Skeletal muscle cell (primary cell): ENCODE measurements around the gene ERVFRD-1.
"Not testable (repeated sequence)": the region's sequence is repeated elsewhere in the genome, so short reads cannot be mapped to it uniquely, and the experiment has no call there.

Source experiments
- DNase-seq: peaks from one replicate; pipeline ENCODE4 v3.0.0-alpha.2; 2010; ENCODE audit warnings: low read depth
- H3K4me3 ChIP-seq: 2 replicates; pipeline ENCODE4 v1.5.1; 2011; ENCODE audit warnings: low read depth, mild to moderate bottlenecking, control low read depth, low read length, moderate library complexity

The ERVFRD-1 gene

DNA sequence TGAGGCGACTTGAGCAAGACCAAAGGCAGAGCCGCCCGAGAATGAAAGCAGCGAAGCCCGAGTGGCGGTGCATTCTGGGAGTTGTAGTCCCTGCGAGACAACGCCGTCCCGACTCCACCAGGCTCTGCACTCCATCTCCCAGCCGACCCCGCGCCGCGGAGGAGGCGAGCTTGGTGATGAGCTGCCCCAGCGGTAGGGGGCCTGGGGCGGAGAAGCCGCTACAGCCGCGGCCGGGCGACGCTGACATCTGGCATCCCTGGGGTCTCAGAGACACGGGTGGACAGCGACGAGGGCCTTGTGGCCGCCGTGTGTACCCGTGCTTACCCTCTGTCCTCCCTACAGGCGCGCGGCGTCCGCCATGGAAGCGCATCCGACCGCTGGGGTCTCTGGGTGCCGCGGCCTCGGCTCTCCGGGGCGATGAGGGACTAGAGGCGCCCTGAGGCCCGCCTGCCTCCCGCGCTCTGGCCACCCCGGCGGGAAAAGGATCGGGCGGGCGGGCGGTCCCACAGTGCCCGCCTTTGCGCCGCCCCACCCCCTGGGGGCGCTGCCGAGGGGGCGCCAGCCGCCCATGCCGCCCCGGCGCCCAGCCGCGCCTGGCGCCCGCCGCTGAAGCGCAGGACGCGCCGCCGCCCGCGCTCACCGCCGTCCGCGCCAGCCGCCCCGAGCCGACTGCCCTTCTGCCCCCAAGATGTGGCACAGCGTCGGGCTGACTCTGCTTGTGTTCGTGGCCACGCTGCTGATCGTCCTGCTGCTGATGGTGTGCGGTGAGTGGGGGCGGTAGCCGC is 17.7 kb downstream of the ERVFRD-1 start, which contains the start of gene SMIM13:
SMIM13 (plus strand) TSS at position 209 of the 785 bp plus-strand sequence; CDS start at position 689, 480 bp downstream.
- DNase-seq: peak; percentile 94
- peak within 1 kb of the TSS; percentile 82 for H3K4me3 ChIP-seq

GRCh38 chr6:11093376-11093625 is 18.2 kb downstream of the ERVFRD-1 start:
- H3K4me3 ChIP-seq: peak overlapping the region; percentile 82
- DNase-seq: no peak

- peak overlapping the region; percentile 82 for H3K4me3 ChIP-seq
Observed at GRCh38 chr6:11092668-11093375, 18.7 kb downstream of the ERVFRD-1 start.

DNA sequence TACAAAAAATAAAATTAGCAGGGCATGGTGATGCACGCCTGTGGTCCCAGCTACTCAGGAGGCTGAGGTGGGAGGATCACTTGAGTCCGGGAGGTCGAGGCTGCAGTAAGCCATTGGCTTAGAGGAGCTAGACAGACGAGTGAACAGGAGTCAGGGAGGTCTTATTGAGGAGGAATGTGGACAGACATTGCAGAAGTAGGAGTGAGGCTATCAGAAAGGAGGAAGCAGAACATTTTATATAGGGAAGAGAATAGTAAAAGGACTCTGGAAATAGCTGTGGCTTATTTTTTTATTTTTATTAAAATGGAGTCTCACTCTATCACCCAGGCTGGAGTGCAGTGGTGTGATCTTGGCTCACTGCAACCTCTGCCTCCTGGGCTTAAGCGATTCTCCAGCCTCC is 20.4 kb downstream of the ERVFRD-1 start:
- DNase-seq: not testable (repeated sequence)

More at GRCh38 chr6:11092668-11093375, 18.7 kb downstream of the ERVFRD-1 start:
- no peak for DNase-seq

GRCh38 chr6:11089695-11090094 is 21.8 kb downstream of the ERVFRD-1 start:
- no peak overlapping the region for H3K4me3 ChIP-seq
- DNase-seq: no peak

More for the DNA sequence above, 20.4 kb downstream of the ERVFRD-1 start:
- H3K4me3 ChIP-seq: not testable (repeated sequence)

DNA sequence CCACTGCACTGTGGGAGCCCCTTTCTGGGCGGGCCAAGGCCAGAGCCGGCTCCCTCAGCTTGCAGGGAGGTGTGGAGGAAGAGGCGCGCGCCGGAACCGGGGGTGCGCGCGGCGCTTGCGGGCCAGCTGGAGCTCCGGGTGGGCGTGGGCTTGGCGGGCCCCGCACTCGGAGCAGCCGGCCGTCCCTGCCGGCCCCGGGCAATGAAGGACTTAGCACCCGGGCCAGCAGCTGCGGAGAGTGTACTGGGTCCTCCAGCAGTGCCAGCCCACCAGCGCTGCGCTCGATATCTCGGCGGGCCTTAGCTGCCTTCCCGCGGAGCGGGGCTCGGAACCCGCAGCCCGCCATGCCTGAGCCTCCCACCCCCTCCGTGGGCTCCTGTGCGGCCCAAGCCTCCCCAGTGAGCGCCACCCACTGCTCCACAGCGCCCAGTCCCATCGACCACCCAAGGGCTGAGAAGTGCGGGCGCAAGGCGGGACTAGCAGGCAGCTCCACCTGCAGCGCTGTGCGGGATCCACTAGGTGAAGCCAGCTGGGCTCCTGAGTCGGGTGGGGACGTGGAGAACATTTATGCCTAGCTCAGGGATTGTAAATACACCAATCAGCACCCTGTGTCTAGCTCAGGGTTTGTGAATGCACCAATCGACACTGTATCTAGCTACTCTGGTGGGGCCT is 24.2 kb downstream of the ERVFRD-1 start:
- not testable (repeated sequence) for H3K4me3 ChIP-seq, DNase-seq

DNA sequence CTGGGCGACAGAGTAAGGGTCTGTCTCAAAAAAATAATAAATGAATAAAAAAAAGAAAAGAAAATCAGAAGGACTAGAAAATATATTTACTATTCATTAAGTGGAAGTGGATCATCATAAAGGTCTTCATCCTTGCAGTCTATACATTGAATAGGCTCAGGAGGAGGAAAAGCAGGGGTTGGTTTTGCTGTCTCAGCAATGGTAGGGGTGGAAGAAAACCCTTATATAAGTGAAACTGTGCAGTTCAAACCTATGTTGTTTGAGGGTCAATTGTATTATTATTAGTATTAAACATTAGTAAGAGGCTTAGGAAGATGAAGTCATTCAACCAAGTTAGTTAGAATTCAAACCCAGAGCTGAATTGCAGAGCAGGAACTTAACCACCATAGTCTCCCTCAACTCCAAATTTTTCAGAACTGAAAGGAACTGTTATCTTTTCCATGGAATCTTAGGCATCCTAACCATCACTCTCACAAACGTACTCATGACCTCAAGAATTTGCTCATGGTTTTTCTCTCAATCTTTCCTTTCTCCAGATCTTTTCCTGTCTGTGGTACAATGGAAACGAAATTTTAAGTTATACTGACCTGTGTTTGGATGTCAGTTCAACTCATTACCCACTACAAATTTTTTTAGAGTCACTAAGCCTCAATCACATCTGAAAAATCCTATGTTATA is 25.6 kb downstream of the ERVFRD-1 start:
- H3K4me3 ChIP-seq: no peak overlapping the region
- DNase-seq: no peak

DNA sequence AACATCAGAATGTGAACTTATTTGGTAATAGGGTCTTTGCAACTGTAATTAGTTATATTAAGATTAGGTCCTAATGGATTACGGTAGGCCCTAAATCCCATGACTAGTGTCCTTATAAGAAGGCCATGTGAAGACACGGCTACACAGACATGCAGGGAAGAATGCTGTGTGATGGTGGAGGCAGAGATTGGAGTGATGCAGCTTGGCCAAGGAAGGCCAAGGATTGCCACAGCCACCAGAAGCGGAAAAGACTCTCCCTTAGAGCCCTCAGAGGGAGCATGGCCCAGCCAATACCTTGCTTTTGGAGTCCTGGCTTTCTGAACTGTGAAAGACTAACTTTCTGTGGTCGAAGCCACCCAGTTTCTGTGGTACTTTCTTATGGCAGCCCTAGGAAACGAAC is 27.6 kb downstream of the ERVFRD-1 start:
- DNase-seq: no peak
- H3K4me3 ChIP-seq: no peak overlapping the region

DNA sequence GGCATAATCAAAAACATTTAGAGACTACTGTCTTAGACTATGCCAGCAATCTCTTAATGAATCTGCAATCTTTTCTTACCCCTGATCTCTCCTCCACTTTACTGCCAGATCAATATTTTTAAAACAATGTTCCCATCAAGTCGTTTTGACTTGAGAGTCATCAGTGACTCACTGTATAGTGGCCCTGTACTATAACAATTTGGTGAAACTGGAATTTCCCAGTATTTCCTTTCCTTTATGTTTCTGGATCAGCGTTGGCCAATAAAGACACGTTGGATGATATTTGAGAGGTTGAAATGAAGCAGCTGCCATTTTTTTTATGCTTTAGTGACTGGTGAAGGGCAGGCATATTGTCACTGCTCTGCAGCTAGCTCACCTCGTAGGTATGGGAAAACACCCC is 28.0 kb downstream of the ERVFRD-1 start:
- H3K4me3 ChIP-seq: no peak overlapping the region
- DNase-seq: no peak

DNA sequence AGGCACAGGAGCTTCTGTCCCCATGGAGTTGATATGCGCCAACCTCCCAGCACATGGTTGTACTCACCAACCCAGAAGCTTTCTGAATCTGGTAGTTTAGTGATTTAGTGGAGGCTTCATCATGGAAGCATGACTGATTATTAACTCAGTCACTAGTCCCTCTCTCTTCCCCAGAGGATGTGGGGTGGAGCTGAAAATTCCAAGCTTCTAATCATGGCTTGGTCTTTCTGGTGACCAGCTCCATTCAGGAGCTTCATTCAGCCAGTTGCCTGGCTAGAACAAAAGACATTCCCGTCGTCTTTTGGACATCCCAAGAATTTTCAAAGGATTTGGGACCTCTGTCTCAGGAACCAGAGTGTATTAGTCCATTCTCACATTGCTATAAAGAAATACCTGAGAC is 31.2 kb downstream of the ERVFRD-1 start:
- H3K4me3 ChIP-seq: no peak overlapping the region
- DNase-seq: no peak

DNA sequence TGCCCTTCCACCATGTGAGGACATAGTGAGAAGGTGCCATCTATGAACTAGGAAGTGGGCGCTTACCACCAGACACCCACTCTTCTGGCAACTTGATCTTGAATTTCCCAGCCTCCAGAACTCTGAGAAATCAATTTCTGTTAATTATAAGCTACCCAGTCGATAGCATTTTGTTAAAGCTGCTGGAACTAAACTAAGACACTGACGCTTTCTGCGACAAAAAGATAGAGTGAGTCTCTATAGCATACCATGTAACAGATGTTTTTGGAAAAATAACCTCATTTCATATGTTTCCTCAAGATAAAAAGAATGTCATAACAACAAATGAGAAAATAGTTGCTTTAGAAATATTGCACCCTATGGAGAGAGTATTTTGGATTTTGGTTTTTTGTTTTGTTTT is 33.3 kb downstream of the ERVFRD-1 start:
- no peak for DNase-seq
- H3K4me3 ChIP-seq: no peak overlapping the region

DNA sequence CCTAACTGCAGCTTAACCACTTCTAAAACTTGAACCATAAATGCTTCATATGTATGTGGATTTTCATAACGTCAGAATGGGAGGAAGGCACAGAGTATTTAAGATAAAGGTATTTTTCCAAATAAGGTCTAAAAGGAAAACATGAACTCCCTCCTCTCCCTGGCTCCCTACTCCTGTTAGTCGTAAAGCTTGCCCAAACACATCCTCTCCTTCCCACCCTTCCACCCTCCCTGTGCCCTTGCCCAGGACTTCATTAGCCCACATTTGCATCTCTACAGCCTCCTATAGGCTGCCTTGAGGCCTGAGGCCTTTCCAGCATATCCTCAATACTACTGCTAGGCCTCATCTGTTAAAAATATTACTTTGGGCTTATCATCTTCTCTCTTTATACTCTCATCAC is 35.0 kb downstream of the ERVFRD-1 start:
- no peak for DNase-seq
- no peak overlapping the region for H3K4me3 ChIP-seq

GRCh38 chr6:11072101-11072500 is 39.4 kb downstream of the ERVFRD-1 start:
- DNase-seq: no peak
- no peak overlapping the region for H3K4me3 ChIP-seq

DNA sequence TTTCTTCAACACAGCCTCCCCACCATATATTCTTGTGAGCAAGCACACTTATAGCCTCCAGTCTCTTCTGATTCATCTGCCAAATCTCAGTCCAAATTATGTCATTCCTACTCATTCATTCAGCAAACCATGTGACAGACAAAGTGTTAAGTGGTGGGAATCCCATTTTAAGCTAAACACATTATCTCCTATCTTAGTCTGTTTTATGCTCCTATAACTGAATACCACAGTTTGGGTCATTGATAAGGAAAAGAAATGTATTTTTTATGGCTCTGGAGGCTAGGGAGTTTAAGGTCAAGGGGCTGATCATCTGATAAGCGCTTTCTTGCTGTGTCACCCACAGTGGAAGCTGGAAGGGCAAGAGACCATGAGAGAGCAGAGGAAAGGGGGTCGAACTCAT is 41.8 kb downstream of the ERVFRD-1 start:
- DNase-seq: no peak
- no peak overlapping the region for H3K4me3 ChIP-seq

GRCh38 chr6:11067348-11067747 is 44.2 kb downstream of the ERVFRD-1 start:
- DNase-seq: no peak
- H3K4me3 ChIP-seq: no peak overlapping the region

DNA sequence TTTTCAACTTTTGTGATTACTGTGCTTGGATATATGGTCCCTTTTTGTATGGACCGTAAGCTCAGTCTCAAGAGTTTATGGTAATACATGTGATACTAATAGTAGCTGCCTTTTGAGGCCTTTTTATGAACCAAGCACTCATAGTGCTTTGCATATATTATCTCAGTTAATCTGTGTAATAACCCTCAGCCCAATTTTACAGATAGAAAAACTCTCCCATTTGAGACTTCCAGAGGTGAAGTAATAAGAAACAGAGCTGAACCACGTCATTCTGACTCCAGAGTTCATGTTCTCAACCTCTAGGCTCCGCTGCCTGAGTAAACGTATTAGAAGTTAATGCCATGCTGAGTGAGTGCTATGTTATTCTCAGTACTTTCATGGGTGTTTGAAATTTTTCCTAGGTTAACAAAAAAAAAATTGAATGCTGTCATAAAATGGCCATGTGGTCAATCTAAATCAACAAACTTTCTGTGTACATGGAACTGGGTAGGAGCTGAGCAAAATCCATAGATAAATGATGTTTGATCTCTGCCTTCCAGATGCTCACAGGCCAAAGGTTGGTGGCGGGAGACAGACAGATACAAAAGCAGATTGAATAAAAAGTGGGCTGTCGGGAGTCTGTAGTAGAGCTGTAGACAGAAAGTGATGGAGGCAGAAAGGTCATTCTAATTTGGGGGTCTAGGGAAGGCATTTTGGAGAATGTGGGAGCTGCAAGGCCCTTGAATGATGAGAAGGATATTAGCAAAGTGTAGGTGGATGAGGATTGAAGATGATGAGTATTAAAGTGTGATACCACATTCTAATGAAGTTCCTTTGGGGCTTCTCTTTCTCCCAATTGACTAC is 44.8 kb downstream of the ERVFRD-1 start:
- no peak for DNase-seq
- H3K4me3 ChIP-seq: no peak overlapping the region

GRCh38 chr6:11065436-11066202 is 45.9 kb downstream of the ERVFRD-1 start:
- DNase-seq: no peak

DNA sequence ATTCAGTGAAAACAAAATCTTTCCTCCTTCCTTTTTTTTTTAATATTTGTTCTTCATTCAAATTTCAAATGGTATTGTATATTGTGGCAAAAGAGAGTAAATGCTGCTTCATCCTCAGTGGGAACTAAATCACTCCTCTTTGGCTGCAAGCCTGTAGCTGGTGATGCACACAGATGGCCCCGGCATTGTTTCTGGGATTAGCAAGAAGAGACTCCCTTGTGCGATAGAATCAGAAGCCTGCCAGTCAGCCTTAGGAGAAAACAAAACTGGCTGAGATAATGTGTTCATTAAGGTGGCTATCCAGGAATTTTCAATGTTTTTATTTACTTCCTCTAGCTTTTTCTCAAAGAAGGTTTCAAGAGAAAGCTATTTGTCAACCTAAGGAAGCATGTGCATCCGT is 46.7 kb downstream of the ERVFRD-1 start:
- no peak overlapping the region for H3K4me3 ChIP-seq
- no peak for DNase-seq

More at GRCh38 chr6:11065436-11066202, 45.9 kb downstream of the ERVFRD-1 start:
- H3K4me3 ChIP-seq: no peak overlapping the region
